Measurements from ENCODE around the gene PARM1. TPM values are rescaled to one million over a fixed set of nuclear protein-coding genes. Genes with fewer than 3 reads are reported as not detected.

PARM1 gene
- total RNA-seq, 3 donors from 2014 or later (not counting 1 experiment from before 2014, with no cell fraction given), result 0.14 to 1.4 (median 0.24) TPM

DNA sequence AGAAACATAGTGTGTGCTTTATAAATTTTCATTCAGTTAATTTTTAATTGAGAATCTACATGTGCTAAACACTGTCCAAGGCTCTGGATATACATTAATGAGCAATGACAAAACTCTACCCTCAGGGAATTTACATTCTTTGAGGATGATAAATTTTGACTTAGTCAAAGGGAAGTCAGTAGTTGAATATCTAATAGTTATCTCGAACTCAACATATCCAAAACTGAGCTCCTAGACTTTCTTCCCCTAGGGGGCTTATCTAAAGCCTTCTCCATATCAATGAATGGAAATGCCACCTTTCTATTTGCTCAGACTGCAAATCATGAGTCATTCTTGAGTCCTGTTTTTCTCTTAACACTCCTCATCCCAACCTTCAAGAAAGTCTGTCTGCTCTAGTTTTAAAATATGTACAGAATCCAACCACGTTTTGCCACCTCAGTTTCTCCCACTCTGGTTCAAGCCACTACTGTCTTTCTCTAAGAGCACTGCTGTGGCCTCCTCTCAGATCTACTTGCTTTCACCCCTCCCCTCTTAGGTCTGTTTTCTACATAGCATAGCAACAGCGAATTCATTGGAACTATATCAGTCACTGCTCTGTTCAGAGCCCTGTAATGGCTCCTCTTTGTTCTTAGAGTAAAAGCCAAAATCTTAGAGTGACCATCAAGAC lies 9.5 kb downstream of the PARM1 start:
- intact Hi-C loops (cut with micrococcal nuclease), result no loop called here
- Mint-ChIP-seq H3K9me3 (peaks cover 0 to 6% of the 10 kb centered on the region in 2 donors), H3K4me1 (no peaks in the 10 kb centered on the region), H3K4me3 (no peak overlapping the region), H3K27ac (no peak overlapping the region), H3K27me3 (ENCODE audit: low read depth in 2 of 2) (peaks cover 0 to 2% of the 10 kb centered on the region in 2 donors), H3K36me3 (no peaks in the 10 kb centered on the region)
- Histone ChIP-seq H3K27ac (ENCODE audit: low read length) (no peak overlapping the region), H3K27me3 (ENCODE audit: control insufficient read depth, insufficient read depth, low read length) (no peaks in the 10 kb centered on the region), H3K4me1 (ENCODE audit: control insufficient read depth, insufficient read depth, low read length) (no peaks in the 10 kb centered on the region), H3K4me3 (ENCODE audit: low read length) (no peak overlapping the region), H3K36me3 (ENCODE audit: control insufficient read depth, insufficient read depth, low read length) (no peaks in the 10 kb centered on the region), H3K9me3 (ENCODE audit: control insufficient read depth, insufficient read depth, low read length) (no peaks in the 10 kb centered on the region)
- DNase-seq (no peak), ATAC-seq (no peak)
- WGBS (ENCODE audit: insufficient coverage), result 82% methylated on average over 3 of the region's 3 CpGs
- TF ChIP-seq, protein P1, sequence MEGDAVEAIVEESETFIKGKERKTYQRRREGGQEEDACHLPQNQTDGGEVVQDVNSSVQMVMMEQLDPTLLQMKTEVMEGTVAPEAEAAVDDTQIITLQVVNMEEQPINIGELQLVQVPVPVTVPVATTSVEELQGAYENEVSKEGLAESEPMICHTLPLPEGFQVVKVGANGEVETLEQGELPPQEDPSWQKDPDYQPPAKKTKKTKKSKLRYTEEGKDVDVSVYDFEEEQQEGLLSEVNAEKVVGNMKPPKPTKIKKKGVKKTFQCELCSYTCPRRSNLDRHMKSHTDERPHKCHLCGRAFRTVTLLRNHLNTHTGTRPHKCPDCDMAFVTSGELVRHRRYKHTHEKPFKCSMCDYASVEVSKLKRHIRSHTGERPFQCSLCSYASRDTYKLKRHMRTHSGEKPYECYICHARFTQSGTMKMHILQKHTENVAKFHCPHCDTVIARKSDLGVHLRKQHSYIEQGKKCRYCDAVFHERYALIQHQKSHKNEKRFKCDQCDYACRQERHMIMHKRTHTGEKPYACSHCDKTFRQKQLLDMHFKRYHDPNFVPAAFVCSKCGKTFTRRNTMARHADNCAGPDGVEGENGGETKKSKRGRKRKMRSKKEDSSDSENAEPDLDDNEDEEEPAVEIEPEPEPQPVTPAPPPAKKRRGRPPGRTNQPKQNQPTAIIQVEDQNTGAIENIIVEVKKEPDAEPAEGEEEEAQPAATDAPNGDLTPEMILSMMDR (IDR thresholded peaks at IDR 0.05), result no peak

DNA sequence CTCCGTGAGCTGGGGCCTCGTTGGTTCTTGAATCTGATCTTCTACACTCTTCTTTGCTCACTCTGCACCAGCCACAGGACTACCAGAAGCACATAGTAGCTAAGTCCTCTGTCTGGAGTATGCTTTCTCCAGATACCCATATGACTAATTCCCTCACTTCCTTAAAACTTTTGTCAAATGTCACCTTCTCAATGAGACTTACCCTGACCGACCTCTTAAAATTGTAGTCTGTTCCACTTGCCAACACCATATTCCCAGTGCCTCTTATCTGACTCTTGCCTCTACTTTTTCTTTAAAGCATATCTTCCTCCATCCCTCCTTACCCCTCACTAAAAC lies 10.0 kb downstream of the PARM1 start:
- TF ChIP-seq, protein P1 (IDR thresholded peaks at IDR 0.05), result no peak
- H3K27me3 Mint-ChIP-seq (ENCODE audit: low read depth in 2 of 2), result peaks cover 0 to 2% of the 10 kb centered on the region in 2 donors
- Histone ChIP-seq H3K27ac (ENCODE audit: low read length) (no peak overlapping the region), H3K36me3 (ENCODE audit: control insufficient read depth, insufficient read depth, low read length) (no peaks in the 10 kb centered on the region), H3K27me3 (ENCODE audit: control insufficient read depth, insufficient read depth, low read length) (no peaks in the 10 kb centered on the region), H3K4me1 (ENCODE audit: control insufficient read depth, insufficient read depth, low read length) (no peaks in the 10 kb centered on the region), H3K4me3 (ENCODE audit: low read length) (no peak overlapping the region), H3K9me3 (ENCODE audit: control insufficient read depth, insufficient read depth, low read length) (no peaks in the 10 kb centered on the region)
- no peak for DNase-seq
- 84% methylated on average over 3 of the region's 3 CpGs for WGBS (ENCODE audit: insufficient coverage)
- intact Hi-C loops (cut with micrococcal nuclease), result no loop called here
- no peak overlapping the region for H3K4me3 Mint-ChIP-seq
- H3K36me3 Mint-ChIP-seq, result no peaks in the 10 kb centered on the region
- no peak overlapping the region for H3K27ac Mint-ChIP-seq
- peaks cover 0 to 6% of the 10 kb centered on the region in 2 donors for H3K9me3 Mint-ChIP-seq
- no peaks in the 10 kb centered on the region for H3K4me1 Mint-ChIP-seq
- no peak for ATAC-seq

- no peaks in the 10 kb centered on the region for H3K36me3 Mint-ChIP-seq
- H3K9me3 ChIP-seq (ENCODE audit: control insufficient read depth, insufficient read depth, low read length), result no peaks in the 10 kb centered on the region
- H3K4me1 Mint-ChIP-seq, result no peaks in the 10 kb centered on the region
- H3K27me3 ChIP-seq (ENCODE audit: control insufficient read depth, insufficient read depth, low read length), result no peaks in the 10 kb centered on the region
- no peak overlapping the region for H3K27ac Mint-ChIP-seq
- H3K4me3 ChIP-seq (ENCODE audit: low read length), result no peak overlapping the region
- DNase-seq (no peak), ATAC-seq (no peak)
- TF ChIP-seq, protein P1 (IDR thresholded peaks at IDR 0.05), result no peak
- H3K4me1 ChIP-seq (ENCODE audit: control insufficient read depth, insufficient read depth, low read length), result no peaks in the 10 kb centered on the region
- H3K27ac ChIP-seq (ENCODE audit: low read length), result no peak overlapping the region
- peaks cover 0 to 2% of the 10 kb centered on the region in 2 donors for H3K27me3 Mint-ChIP-seq (ENCODE audit: low read depth in 2 of 2)
- H3K36me3 ChIP-seq (ENCODE audit: control insufficient read depth, insufficient read depth, low read length), result no peaks in the 10 kb centered on the region
- intact Hi-C loops (cut with micrococcal nuclease), result no loop called here
- H3K4me3 Mint-ChIP-seq, result no peak overlapping the region
- WGBS (ENCODE audit: insufficient coverage), result 93% methylated on average over 6 of the region's 6 CpGs
- peaks cover 0 to 6% of the 10 kb centered on the region in 2 donors for H3K9me3 Mint-ChIP-seq
Measured at GRCh38 chr4:74944354-74944793, 11.5 kb downstream of the PARM1 start.

- WGBS (ENCODE audit: insufficient coverage), result 82% methylated on average over 3 of the region's 3 CpGs
- DNase-seq (no peak), ATAC-seq (no peak)
- TF ChIP-seq, protein P1 (IDR thresholded peaks at IDR 0.05), result no peak
- no peak overlapping the region for H3K4me3 ChIP-seq (ENCODE audit: low read length)
- H3K4me1 Mint-ChIP-seq, result no peaks in the 10 kb centered on the region
- no peaks in the 10 kb centered on the region for H3K36me3 Mint-ChIP-seq
- H3K4me1 ChIP-seq (ENCODE audit: control insufficient read depth, insufficient read depth, low read length), result no peaks in the 10 kb centered on the region
- no peaks in the 10 kb centered on the region for H3K36me3 ChIP-seq (ENCODE audit: control insufficient read depth, insufficient read depth, low read length)
- no peaks in the 10 kb centered on the region for H3K27me3 Mint-ChIP-seq (ENCODE audit: low read depth in 2 of 2)
- no peaks in the 10 kb centered on the region for H3K27me3 ChIP-seq (ENCODE audit: control insufficient read depth, insufficient read depth, low read length)
- H3K9me3 Mint-ChIP-seq, result peaks cover 0 to 8% of the 10 kb centered on the region in 2 donors
- no peaks in the 10 kb centered on the region for H3K9me3 ChIP-seq (ENCODE audit: control insufficient read depth, insufficient read depth, low read length)
- intact Hi-C loops (cut with micrococcal nuclease), result no loop called here
- no peak overlapping the region for H3K27ac Mint-ChIP-seq
- no peak overlapping the region for H3K4me3 Mint-ChIP-seq
- H3K27ac ChIP-seq (ENCODE audit: low read length), result no peak overlapping the region
Measured at GRCh38 chr4:74946196-74946595, 13.3 kb downstream of the PARM1 start.

Measured in natural killer cell (primary cell).